HepG2 (cell line): Measurements from ENCODE around the gene OCSTAMP. TPM values are rescaled to one million over a fixed set of nuclear protein-coding genes. Genes with fewer than 3 reads are reported as not detected.

Experiments used
- ATAC-seq: fragments of 200-7000 bp; cut with Tn5 transposase; 3 replicates; pipeline ENCODE4 v1.9.1; 2020; ENCODE audit warnings: mild to moderate bottlenecking, moderate library complexity
- BruUV-seq: library from RNA; stranded (reverse); fragments of 400-500 nt; replicated peaks from 2 replicates; lab custom pipeline; 2021; lab: Mats Ljungman, UMichigan
- CTCF ChIA-PET: fragments of 300-600 bp; formaldehyde crosslinking; extraction: SDS; loops from one replicate; lab custom pipeline; 2021; ENCODE audit warnings: low total read pairs, inconsistent platforms, low intra/inter-chr PET ratio; lab: Yijun Ruan, JAX
- POLR2A ChIA-PET: fragments of 350-600 bp; sonication (Branson Sonifier 250); formaldehyde crosslinking; loops from one replicate; lab custom pipeline; 2020; ENCODE audit warnings: antibody characterized with exemption, inconsistent platforms; lab: Yijun Ruan, JAX
- DNase-seq: peaks from one replicate; pipeline ENCODE4 v3.0.0-alpha.2; 2015; ENCODE audit warnings: low spot score
- FAIRE-seq: peaks from 3 replicates; lab custom pipeline; 2011; peaks lifted over from hg19 to GRCh38; lab: Jason Lieb, UNC
- H2AFZ ChIP-seq: one replicate; pipeline ENCODE4 v1.6.1; 2011; ENCODE audit warnings: low read length, inconsistent platforms
- H3K27ac ChIP-seq: fragments of 300-600 bp; 3 replicates; pipeline ENCODE4 v1.8.0; 2011; ENCODE audit warnings: mixed run types, mild to moderate bottlenecking, mixed read lengths, low read length, inconsistent platforms; ENCODE audit not compliant: insufficient read depth; ENCODE audit errors: extremely low read length
- H3K27me3 ChIP-seq, 2 experiments: fragments of 200-600 bp in 1 of 2; 2 replicates in 1 of 2; 3 replicates in 1 of 2; pipeline versions ENCODE4 v1.6.0 to v1.8.0; 2011; ENCODE audit warnings: low read length in 2 of 2, mild to moderate bottlenecking in 2 of 2, moderate library complexity in 2 of 2, inconsistent platforms in 1 of 2; ENCODE audit not compliant: insufficient read depth in 2 of 2, control insufficient read depth in 1 of 2
- H3K36me3 ChIP-seq, 2 experiments: fragments of 200-600 bp in 1 of 2; replicated peaks in 1 of 2; 2 replicates in 1 of 2; 3 replicates in 1 of 2; pipeline versions ENCODE4 v1.5.1 to v1.8.0; 2011; ENCODE audit warnings: low read length in 2 of 2, inconsistent platforms in 1 of 2; ENCODE audit not compliant: insufficient read depth in 2 of 2, control insufficient read depth in 1 of 2
- H3K4me1 ChIP-seq: 2 replicates; pipeline ENCODE4 v1.5.1; 2012; ENCODE audit warnings: low read length, inconsistent platforms; ENCODE audit not compliant: insufficient read depth
- H3K4me2 ChIP-seq: 2 replicates; pipeline ENCODE4 v1.6.0; 2011; ENCODE audit warnings: low read depth, low read length, inconsistent platforms
- H3K4me3 ChIP-seq, 3 experiments: fragments of 200-600 bp in 1 of 3; sonication (generic), shearing (Covaris generic) in 1 of 3; replicated peaks in 1 of 3; 2 replicates each; pipeline ENCODE4 v1.5.1; 2011 to 2016; ENCODE audit warnings: low read length in 3 of 3, inconsistent platforms in 2 of 3, low read depth in 2 of 3, mild to moderate bottlenecking in 2 of 3, control low read depth in 1 of 3, mixed read lengths in 1 of 3; ENCODE audit not compliant: insufficient read depth in 1 of 3
- H3K79me2 ChIP-seq: one replicate; pipeline ENCODE4 v1.6.1; 2011; ENCODE audit warnings: low read length, inconsistent platforms; ENCODE audit not compliant: insufficient read depth
- H3K9ac ChIP-seq: 2 replicates; pipeline ENCODE4 v1.6.0; 2011; ENCODE audit warnings: mild to moderate bottlenecking, low read depth, low read length, inconsistent platforms; ENCODE audit not compliant: insufficient read depth
- H3K9me3 ChIP-seq: 2 replicates; pipeline ENCODE4 v1.5.1; 2012; ENCODE audit warnings: mild to moderate bottlenecking, low read length
- H4K20me1 ChIP-seq: 2 replicates; pipeline ENCODE4 v1.6.0; 2011; ENCODE audit warnings: inconsistent platforms, mild to moderate bottlenecking, low read length, moderate library complexity; ENCODE audit not compliant: insufficient read depth
- GABPA ChIP-seq, 2 experiments: IDR thresholded peaks; 2 replicates each; pipeline ENCODE4 v1.6.1; 2011 to 2016; ENCODE audit warnings: low read depth in 2 of 2, low read length in 1 of 2, missing biosample characterization in 1 of 2, missing genetic modification characterization in 1 of 2
- MNT ChIP-seq: fragments of 450-650 bp; IDR thresholded peaks from 2 replicates; pipeline ENCODE4 v1.6.1; 2016
- MTF1 ChIP-seq: sonication (generic); formaldehyde crosslinking; IDR thresholded peaks from 2 replicates; pipeline ENCODE4 v1.5.0; 2020; ENCODE audit warnings: missing genetic modification reagents
- MYC ChIP-seq: sonication (generic); formaldehyde crosslinking; IDR thresholded peaks from 2 replicates; pipeline ENCODE4 v1.9.0; 2021; ENCODE audit warnings: missing genetic modification reagents, borderline replicate concordance
- ZKSCAN1 ChIP-seq: fragments of 150-350 bp; IDR thresholded peaks from 2 replicates; pipeline ENCODE4 v1.6.1; 2014; ENCODE audit warnings: low read length
- ZNF281 ChIP-seq: sonication (generic); formaldehyde crosslinking; IDR thresholded peaks from 2 replicates; pipeline ENCODE4 v1.4.0; 2020; ENCODE audit warnings: missing genetic modification reagents, borderline replicate concordance
- ZNF317 ChIP-seq: sonication (generic); formaldehyde crosslinking; IDR thresholded peaks from 2 replicates; pipeline ENCODE4 v1.5.0; 2020; ENCODE audit warnings: mild to moderate bottlenecking, missing genetic modification reagents
- ZNF432 ChIP-seq: sonication (generic); formaldehyde crosslinking; IDR thresholded peaks from 2 replicates; pipeline ENCODE4 v1.5.0; 2020; ENCODE audit warnings: missing genetic modification reagents, mild to moderate bottlenecking, borderline replicate concordance
- ZNF780A ChIP-seq: sonication (generic); formaldehyde crosslinking; IDR thresholded peaks from 2 replicates; pipeline ENCODE4 v1.8.0; 2022; ENCODE audit warnings: mild to moderate bottlenecking, missing genetic modification reagents, moderate library complexity
- ZNF790 ChIP-seq: sonication (generic); formaldehyde crosslinking; IDR thresholded peaks from 2 replicates; pipeline ENCODE4 v1.8.0; 2022; ENCODE audit warnings: missing genetic modification reagents, mild to moderate bottlenecking, borderline replicate concordance
- WGBS: methylation state at CpG from one replicate; pipeline ENCODE4 v1.1.6; 2017; ENCODE audit warnings: low lambda C conversion rate; 5-methylcytosine and 5-hydroxymethylcytosine counted together
- in situ Hi-C: cut with HindIII; loops from 2 replicates; pipeline ENCODE4 v1.10.0; 2017; ENCODE audit warnings: low pct_unique_long_range_greater_than_20kb; ENCODE audit not compliant: extremely low pct_ligation_motif_present
- intact Hi-C: fragments of 100-400 bp; cut with micrococcal nuclease; formaldehyde crosslinking; loops from one replicate; pipeline ENCODE4 v1.10.0; 2022; ENCODE audit not compliant: unreplicated experiment
- polyA plus RNA-seq, 8 experiments: library from polyadenylated mRNA; depleted of rRNA in 3 of 8; stranded (reverse) in 7 of 8; unstranded in 1 of 8; fragments of >200 nt; fragmentation: Illumina TruSeq in 4 of 8; extraction: Trizol in 4 of 8; gene quantifications; 2 replicates each; pipeline versions ENCODE4 v1.2.1 to v1.2.3, GENCODE V29; 2011 to 2016; ENCODE audit warnings: low read depth in 4 of 8, missing spikeins in 1 of 8, mixed read lengths in 1 of 8; ENCODE audit not compliant: insufficient read depth in 1 of 8
- total RNA-seq, 5 experiments: library from RNA; depleted of rRNA; stranded (reverse); fragments of >200 nt; fragmentation: Illumina TruSeq; extraction: Trizol; gene quantifications; 2 replicates each; pipeline ENCODE4 v1.2.3, GENCODE V29; 2016; ENCODE audit warnings: low read depth in 1 of 5

Gene OCSTAMP
- total and polyA plus RNA-seq, 2 of the 13 experiments (the other 11 are each of a cell fraction or from before 2014, with no cell fraction given) = not detected

GRCh38 chr20:46575937-46576461 lies 25.5 kb upstream of the OCSTAMP start:
- ATAC-seq (no peak), FAIRE-seq (no peak), DNase-seq (no peak)
- ChIA-PET POLR2A (no interaction called here), CTCF (no interaction called here)
- 86% methylated on average over 9 of the region's 9 CpGs for WGBS
- Histone ChIP-seq H3K4me1 (peaks cover 9% of the 10 kb centered on the region; the same call in 1 of the 2 replicates), H3K4me3 (no peak overlapping the region), H3K4me2 (no peak overlapping the region), H4K20me1 (no peaks in the 10 kb centered on the region), H3K79me2 (no peaks in the 10 kb centered on the region), H3K27ac (no peak overlapping the region), H2AFZ (no peak overlapping the region), H3K9ac (no peak overlapping the region), H3K36me3 (peaks cover 18 to 26% of the 10 kb centered on the region in 2 experiments), H3K9me3 (no peaks in the 10 kb centered on the region), H3K27me3 (no peaks in the 10 kb centered on the region)
- intact Hi-C loops (no loop called here), in situ Hi-C loops (no loop called here)
- BruUV-seq = no TSS peak
- TF ChIP-seq GABPA (IDR thresholded peaks at IDR 0.05; ENCODE audit: low read depth, low read length) (0 out of 2 replicates have a peak, but pooled peaks have one; percentile 7), GABPA (CRISPR knock-in tag; IDR thresholded peaks at IDR 0.05; ENCODE audit: low read depth) (no peak), ZNF780A (no peak), MNT (peak; percentile 90), MTF1 (CRISPR knock-in tag) (no peak), ZNF281 (CRISPR knock-in tag) (no peak), ZKSCAN1 (no peak), ZNF432 (no peak), ZNF317 (CRISPR knock-in tag) (no peak), MYC (CRISPR knock-in tag) (0 out of 2 replicates have a peak, but pooled peaks have one; percentile 19), ZNF790 (CRISPR knock-in tag) (no peak)
